Gastroesophageal sphincter (tissue), 3 donors: ENCODE results near the gene MRPL14.

Experiments used
- EP300 ChIP-seq: sonication (generic); formaldehyde crosslinking; IDR thresholded peaks from one replicate; pipeline ENCODE4 v1.6.1; 2017; ENCODE audit warnings: antibody characterized with exemption, mild to moderate bottlenecking
- POLR2A ChIP-seq, 2 donors: fragments of 450-650 bp; IDR thresholded peaks; one replicate each; pipeline ENCODE4 v1.6.1; 2017; ENCODE audit warnings: antibody characterized with exemption in 2 of 2, mild to moderate bottlenecking in 2 of 2, moderate library complexity in 1 of 2
- TF ChIP-seq, protein P1 (sequence below), 4 experiments: fragments of 200-600 bp in 2 of 4; fragments of 450-650 bp in 2 of 4; sonication (generic) in 1 of 4; IDR thresholded peaks; one replicate each; pipeline ENCODE4 v1.5.1; 2017 to 2019; ENCODE audit warnings: antibody characterized with exemption in 4 of 4, mild to moderate bottlenecking in 2 of 4, moderate library complexity in 2 of 4

DNA sequence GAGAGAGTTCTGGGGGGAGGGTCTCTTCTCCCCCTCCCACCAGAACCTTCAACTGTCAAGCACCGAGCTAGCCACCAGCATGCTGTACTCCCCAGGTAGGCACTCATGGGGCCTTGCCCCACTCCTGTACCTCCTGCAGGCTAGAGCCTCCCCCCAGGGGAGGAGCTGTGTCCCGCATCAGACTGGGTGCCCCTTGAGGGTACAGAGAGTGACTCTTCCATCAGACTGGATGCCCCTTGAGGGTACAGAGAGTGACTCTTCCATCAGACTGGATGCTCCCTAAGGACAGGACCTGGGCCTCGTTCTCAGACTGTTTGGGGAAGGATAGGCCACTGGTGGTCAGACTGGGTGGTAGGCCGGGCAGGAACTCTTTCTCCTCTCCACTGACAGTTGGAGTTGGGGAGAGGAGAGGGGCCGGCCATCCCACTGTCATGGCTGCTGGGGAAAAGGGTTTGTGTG, 31.5 kb upstream of the MRPL14 start, which contains the start of gene CAPN11:
- TF ChIP-seq, protein P1, sequence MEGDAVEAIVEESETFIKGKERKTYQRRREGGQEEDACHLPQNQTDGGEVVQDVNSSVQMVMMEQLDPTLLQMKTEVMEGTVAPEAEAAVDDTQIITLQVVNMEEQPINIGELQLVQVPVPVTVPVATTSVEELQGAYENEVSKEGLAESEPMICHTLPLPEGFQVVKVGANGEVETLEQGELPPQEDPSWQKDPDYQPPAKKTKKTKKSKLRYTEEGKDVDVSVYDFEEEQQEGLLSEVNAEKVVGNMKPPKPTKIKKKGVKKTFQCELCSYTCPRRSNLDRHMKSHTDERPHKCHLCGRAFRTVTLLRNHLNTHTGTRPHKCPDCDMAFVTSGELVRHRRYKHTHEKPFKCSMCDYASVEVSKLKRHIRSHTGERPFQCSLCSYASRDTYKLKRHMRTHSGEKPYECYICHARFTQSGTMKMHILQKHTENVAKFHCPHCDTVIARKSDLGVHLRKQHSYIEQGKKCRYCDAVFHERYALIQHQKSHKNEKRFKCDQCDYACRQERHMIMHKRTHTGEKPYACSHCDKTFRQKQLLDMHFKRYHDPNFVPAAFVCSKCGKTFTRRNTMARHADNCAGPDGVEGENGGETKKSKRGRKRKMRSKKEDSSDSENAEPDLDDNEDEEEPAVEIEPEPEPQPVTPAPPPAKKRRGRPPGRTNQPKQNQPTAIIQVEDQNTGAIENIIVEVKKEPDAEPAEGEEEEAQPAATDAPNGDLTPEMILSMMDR (IDR thresholded peaks at IDR 0.05), result no peak
- no peak for TF ChIP-seq EP300
- TF ChIP-seq POLR2A (IDR thresholded peaks at IDR 0.05), result no peak
